IMR-90 (cell line): ENCODE measurements around the gene TMEM239.

Source experiments
- CEBPB ChIP-seq: IDR thresholded peaks from 2 replicates; pipeline ENCODE4 v1.6.1; 2012; ENCODE audit warnings: low read depth, low read length, improper control_type of control experiment
- CHD1 ChIP-seq: IDR thresholded peaks from 2 replicates; pipeline ENCODE4 v1.6.1; 2012; ENCODE audit warnings: low read depth, low read length, improper control_type of control experiment
- FOS ChIP-seq: fragments of 150-350 bp; IDR thresholded peaks from 2 replicates; pipeline ENCODE4 v1.6.1; 2016; ENCODE audit warnings: low read depth, low read length
- MAFK ChIP-seq: IDR thresholded peaks from 2 replicates; pipeline ENCODE4 v1.6.1; 2012; ENCODE audit warnings: low read depth, low read length, improper control_type of control experiment
- MAZ ChIP-seq: IDR thresholded peaks from 2 replicates; pipeline ENCODE4 v1.6.1; 2012; ENCODE audit warnings: low read depth, mild to moderate bottlenecking, low read length, improper control_type of control experiment, moderate library complexity, borderline replicate concordance
- POLR2A ChIP-seq: IDR thresholded peaks from 2 replicates; pipeline ENCODE4 v1.6.1; 2012; ENCODE audit warnings: mild to moderate bottlenecking, low read depth, low read length
- RAD21 ChIP-seq: IDR thresholded peaks from 2 replicates; pipeline ENCODE4 v1.6.1; 2012; ENCODE audit warnings: low read length, improper control_type of control experiment
- RFX5 ChIP-seq: IDR thresholded peaks from 2 replicates; pipeline ENCODE4 v1.8.0; 2012; ENCODE audit warnings: low read depth, mild to moderate bottlenecking, low read length, moderate library complexity
- TF ChIP-seq, protein P1 (sequence below): conservative IDR thresholded peaks from 2 replicates; pipeline ENCODE4 v1.5.1; 2012; ENCODE audit warnings: mild to moderate bottlenecking, low read depth, low read length, improper control_type of control experiment
- TF ChIP-seq, protein P2 (sequence below): fragments of 150-350 bp; IDR thresholded peaks from 2 replicates; pipeline ENCODE4 v1.6.1; 2017; ENCODE audit warnings: mild to moderate bottlenecking, antibody characterized with exemption, low read length, low read depth

DNA sequence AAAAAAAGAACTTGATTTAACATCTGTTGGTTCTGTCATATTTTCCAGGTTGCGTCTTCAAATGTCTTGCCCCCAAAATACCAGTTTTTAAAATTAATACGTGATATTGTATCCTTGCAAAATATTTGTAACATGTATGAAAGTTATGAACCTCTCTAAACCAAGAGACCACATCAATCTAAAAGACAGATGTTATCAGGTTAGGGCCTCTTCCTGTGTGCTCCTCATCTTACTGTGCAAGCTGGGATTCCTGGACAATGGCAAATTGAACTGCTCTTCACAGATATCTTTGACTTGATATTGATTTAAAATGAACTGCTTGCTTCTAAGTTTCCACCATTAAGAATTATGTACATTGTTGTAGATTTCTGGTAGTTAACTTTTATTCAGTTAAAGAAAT lies 9.6 kb downstream of the TMEM239 start:
- TF ChIP-seq, protein P1, sequence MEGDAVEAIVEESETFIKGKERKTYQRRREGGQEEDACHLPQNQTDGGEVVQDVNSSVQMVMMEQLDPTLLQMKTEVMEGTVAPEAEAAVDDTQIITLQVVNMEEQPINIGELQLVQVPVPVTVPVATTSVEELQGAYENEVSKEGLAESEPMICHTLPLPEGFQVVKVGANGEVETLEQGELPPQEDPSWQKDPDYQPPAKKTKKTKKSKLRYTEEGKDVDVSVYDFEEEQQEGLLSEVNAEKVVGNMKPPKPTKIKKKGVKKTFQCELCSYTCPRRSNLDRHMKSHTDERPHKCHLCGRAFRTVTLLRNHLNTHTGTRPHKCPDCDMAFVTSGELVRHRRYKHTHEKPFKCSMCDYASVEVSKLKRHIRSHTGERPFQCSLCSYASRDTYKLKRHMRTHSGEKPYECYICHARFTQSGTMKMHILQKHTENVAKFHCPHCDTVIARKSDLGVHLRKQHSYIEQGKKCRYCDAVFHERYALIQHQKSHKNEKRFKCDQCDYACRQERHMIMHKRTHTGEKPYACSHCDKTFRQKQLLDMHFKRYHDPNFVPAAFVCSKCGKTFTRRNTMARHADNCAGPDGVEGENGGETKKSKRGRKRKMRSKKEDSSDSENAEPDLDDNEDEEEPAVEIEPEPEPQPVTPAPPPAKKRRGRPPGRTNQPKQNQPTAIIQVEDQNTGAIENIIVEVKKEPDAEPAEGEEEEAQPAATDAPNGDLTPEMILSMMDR = no peak
- no peak for TF ChIP-seq POLR2A
- TF ChIP-seq MAZ = no peak
- no peak for TF ChIP-seq MAFK
- TF ChIP-seq CEBPB = no peak
- TF ChIP-seq RFX5 = no peak
- TF ChIP-seq FOS = no peak
- TF ChIP-seq, protein P2, sequence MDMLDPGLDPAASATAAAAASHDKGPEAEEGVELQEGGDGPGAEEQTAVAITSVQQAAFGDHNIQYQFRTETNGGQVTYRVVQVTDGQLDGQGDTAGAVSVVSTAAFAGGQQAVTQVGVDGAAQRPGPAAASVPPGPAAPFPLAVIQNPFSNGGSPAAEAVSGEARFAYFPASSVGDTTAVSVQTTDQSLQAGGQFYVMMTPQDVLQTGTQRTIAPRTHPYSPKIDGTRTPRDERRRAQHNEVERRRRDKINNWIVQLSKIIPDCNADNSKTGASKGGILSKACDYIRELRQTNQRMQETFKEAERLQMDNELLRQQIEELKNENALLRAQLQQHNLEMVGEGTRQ = no peak
- TF ChIP-seq RAD21 = no peak
- TF ChIP-seq CHD1 = no peak
